ENCODE data around the gene COX19.

- no peak for TF ChIP-seq CEBPB (IDR thresholded peaks at IDR 0.05; ENCODE audit: borderline replicate concordance, low read depth, low read length)
- no peak for TF ChIP-seq ETV5 (CRISPR knock-in tag; IDR thresholded peaks at IDR 0.05; ENCODE audit: borderline replicate concordance)
- TF ChIP-seq CEBPZ (IDR thresholded peaks at IDR 0.05; ENCODE audit: low read length), result no peak
- TF ChIP-seq, protein P1, sequence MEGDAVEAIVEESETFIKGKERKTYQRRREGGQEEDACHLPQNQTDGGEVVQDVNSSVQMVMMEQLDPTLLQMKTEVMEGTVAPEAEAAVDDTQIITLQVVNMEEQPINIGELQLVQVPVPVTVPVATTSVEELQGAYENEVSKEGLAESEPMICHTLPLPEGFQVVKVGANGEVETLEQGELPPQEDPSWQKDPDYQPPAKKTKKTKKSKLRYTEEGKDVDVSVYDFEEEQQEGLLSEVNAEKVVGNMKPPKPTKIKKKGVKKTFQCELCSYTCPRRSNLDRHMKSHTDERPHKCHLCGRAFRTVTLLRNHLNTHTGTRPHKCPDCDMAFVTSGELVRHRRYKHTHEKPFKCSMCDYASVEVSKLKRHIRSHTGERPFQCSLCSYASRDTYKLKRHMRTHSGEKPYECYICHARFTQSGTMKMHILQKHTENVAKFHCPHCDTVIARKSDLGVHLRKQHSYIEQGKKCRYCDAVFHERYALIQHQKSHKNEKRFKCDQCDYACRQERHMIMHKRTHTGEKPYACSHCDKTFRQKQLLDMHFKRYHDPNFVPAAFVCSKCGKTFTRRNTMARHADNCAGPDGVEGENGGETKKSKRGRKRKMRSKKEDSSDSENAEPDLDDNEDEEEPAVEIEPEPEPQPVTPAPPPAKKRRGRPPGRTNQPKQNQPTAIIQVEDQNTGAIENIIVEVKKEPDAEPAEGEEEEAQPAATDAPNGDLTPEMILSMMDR (CRISPR knock-in tag; IDR thresholded peaks at IDR 0.05), result no peak
- no peak for TF ChIP-seq ZNF75D (CRISPR knock-in tag; IDR thresholded peaks at IDR 0.05; ENCODE audit: borderline replicate concordance)
- no peak for TF ChIP-seq RBM22 (optimal IDR thresholded peaks at IDR 0.05; ENCODE audit: low read length)
- no peak for TF ChIP-seq POLR2AphosphoS5 (IDR thresholded peaks at IDR 0.05; ENCODE audit: low read depth, low read length)
These were observed 53.6 kb downstream of the COX19 start for GRCh38 chr7:921581-922333.
